GM21447 (cell line): Measurements from ENCODE around the gene APOBEC3C.
"Not testable (repeated sequence)": the region's sequence is repeated elsewhere in the genome, so short reads cannot be mapped to it uniquely, and the experiment has no call there.

Experiments used
- ATAC-seq: cut with Tn5 transposase; IDR thresholded peaks from one replicate; pipeline ENCODE4 v1.9.1; 2021; ENCODE audit not compliant: unreplicated experiment

APOBEC3C gene

DNA sequence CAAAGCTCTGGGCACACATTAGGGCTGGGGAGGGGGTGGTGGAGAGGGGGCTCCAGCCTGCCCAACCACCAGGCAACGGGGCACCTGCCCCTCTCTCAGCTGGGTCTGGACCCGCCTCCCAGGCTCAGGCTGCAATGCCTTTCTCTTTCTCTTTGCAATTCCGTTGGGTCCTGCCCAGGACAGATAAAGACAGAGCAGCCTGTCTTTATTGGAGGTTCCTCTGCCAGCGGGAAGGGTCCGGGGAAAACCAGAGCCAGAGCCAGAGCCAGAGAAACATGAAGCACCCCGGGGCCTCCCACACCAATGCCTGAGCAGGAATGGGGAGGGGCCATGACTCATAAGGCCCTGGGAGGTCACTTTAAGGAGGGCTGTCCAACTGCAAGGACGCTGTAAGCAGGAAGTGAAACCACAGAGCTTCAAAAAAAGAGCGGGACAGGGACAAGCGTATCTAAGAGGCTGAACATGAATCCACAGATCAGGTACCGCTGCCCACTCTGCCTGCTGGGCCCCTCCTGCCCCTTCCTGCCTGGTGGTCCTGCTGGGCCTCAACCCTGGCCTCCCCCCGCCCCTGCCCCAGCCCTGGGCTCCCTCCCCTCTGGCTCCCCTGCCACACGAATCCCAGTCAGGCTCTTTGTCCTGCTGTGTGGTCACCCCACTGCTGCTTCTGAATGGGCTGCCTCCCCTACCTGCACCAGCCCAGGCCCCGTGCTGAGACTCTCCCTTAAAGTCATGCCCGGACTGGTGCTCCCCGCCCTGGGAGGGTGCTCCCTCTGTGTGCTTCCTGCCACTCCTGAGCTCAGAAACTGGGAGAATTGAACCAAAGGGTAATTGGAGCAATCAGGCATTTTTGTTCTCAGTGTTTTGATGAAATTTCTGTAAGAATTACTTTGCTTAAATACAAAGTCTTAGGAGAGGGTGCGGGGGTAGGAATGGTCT lies 31.8 kb upstream of the APOBEC3C start, which contains the start of gene APOBEC3B:
Gene APOBEC3B (plus strand): TSS at position 356 of the 936 bp plus-strand sequence. CDS start 107 bp downstream, at position 463.
- no peak for ATAC-seq

DNA sequence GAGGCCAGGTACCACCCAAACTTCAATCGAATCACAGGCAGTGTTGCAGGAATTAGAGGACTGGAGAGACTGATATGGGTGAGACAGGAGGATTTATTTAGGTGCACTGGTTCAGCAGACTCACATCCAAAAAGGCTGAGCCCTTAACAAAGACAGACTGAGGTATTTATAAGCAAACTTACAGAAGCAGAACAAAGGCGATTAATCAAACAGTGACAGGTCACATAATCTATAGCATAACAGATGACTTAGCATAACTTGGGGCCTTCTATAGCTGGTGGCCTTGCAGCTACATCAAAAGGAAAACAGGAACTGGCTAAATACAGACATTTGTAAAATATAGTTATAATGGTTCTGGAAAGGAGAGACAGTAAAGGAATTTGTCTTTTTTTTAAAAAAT lies 29.8 kb upstream of the APOBEC3C start:
- ATAC-seq, result no peak

DNA sequence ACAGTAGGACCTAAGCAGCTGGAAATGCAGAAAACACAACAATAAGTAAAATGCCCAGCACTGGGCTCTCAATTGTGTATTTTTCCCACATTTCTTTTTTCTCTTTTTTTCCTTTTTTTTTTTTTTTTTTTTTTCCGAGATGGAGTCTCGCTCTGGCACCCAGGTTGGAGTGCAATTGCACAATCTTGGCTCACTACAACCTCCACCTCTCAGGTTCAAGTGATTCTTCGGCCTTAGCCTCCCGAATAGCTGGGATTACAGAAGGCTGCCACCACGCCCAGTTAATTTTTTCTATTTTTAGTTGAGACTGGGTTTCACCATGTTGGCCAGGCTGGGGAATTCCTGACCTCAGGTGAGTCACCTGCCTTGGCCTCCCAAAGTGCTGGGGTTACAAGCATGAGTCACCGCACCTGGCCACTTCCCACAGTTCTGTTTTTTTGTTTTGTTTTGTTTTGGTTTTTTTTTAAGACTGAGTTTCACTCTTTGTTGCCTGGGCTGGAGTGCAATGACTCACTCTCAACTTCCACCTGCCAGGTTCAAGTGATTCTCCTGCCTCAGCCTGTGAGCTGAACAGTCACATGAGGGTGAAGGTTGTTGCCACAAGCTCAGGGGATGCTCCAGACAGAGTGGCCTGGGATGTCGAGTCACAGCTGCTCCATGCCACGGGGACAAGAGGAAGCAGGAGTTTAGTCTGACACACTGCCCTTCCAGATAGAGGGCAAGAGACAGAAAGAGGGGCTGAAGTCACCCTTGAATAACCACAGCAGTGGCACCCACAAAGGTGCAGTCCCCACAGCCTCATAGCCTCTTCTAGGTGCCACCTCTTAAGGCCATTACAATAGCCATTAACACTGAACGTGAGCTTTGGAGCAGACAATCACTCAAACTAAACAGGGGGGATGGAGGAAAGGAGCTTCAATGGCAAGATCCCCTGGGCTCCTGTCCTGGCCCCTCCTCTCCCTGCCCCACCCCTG lies 29.0 kb upstream of the APOBEC3C start:
- peak; percentile 73 for ATAC-seq

DNA sequence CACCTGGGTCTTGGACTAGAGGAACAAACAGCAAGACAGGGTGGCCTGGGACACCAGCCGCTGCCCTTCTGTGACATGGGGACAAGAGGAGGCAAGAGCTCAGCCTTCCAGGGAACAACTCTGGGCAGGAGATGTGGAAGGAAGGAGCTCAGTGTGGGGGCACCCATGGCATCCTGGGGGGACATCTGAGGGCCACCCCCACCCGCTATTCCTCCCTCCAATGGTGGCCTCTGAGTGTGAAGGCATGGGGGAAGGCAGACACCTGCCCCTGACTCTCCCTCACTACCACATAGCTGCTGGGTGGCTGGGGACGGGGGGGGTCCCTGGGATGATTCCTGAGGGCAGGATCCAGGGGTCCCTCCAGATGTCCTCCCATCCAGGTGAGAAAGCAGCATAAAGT lies 27.4 kb upstream of the APOBEC3C start:
- no peak for ATAC-seq

DNA sequence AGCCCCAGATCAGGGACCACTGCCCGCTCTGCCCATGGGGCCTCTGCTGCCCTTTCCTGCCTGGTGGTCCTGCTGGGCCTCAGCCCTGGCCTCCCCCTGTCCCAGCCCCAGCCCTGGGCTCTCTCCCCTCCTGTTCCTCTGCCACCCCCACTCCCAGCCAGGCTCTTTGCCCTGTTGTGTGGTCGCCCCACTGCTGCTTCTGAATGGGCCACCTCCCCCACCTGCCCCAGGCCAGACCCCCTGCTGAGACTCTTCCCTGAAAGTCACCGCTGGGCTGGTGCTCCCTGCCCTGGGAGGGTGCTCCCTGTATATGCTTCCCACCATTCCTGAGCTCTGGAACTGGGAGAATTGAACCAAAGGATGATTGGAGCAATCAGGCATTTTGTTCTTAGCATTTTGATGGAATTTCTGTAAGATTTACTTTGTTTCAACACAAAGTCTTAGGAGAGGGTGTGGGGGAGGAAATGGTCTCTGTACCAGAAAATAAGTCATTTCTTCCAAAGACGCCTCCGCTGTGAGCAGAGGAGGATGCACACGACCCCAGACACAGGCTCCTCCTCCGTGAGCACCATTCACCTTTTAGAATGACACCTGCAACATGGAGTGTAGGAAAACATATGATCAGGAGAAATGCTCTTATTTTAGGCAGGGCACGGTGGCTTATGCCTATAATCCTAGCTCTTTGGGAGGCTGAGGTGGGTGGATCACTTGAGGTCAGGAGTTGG lies 26.7 kb upstream of the APOBEC3C start:
- no peak for ATAC-seq

DNA sequence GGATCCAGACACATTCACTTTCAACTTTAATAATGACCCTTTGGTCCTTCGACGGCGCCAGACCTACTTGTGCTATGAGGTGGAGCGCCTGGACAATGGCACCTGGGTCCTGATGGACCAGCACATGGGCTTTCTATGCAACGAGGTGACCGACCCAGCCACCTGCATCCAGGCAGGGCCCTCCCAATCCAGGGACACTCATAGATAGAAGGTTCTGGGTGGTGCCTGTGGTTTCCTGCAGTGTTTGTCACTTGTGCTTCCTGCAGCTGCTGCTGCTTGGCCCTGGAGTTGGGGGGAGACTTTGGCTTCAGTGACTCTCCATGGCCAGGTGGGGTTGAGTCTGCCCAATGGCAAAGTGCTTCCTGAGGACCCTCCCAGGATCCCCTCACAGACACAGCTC lies 24.6 kb upstream of the APOBEC3C start:
- ATAC-seq, result no peak

DNA sequence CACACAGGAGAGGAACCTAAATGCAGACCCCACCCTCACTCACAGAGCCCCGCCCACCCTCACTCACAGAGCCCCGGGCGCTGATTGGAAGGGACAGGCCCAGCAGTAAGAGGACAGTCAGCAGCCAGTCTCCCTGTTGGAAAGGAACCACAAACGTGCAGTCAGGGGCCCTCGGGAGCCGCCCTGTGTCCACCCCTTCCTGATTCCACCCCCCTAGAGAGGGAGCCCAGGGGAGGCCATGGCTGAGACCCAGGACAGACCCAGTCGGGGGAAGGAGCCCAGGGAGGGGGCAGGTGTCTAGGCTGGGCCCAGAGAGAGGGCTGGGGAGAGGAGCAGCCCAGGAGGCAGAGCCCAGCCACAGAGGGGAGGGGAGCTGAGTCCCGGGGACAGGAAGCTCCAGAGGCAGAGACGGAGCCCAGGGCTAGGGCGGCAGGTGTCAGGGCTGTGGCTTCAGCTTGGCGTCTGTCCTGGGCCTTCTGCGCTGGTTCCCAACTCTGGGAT lies 21.1 kb upstream of the APOBEC3C start:
- ATAC-seq, result not testable (repeated sequence)

DNA sequence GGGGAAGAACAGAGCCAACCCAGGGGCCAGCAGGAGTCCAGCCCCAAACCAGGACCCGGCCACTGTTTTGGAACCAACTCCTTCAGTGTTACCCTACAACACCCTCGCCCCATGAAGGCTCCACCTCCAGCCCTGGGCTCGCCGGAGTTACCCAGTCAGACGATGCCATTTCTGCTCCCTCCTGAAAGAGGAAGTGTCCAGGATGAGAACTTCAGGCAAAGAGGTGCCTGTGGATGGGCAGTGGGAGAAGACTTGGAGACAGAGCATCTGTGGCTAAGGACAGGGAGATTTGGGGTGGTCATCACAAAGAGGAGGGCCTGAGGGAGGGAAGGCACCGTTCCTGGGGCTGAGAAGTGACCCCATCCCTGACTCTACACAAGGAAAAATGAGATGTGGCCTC lies 18.0 kb upstream of the APOBEC3C start:
- ATAC-seq, result no peak

DNA sequence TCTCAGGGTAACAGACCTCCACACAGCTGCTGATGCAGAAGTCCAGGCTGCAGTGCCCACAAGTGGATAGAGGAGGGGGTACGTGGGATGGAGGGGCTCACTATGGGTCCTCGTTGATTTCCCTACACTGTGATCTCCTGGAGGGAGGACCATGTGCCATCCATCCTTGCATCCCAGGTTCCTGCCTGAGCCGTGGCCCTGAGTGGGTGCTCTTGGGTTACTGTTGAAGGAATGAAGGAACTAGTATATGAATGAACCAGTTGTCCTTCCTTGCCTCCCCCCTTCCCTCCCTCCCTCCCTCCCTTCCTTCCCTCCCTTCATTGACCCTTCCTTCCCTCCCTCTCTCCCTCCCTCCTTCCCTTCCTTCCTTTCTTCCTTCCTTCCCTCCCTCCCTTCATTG lies 16.5 kb upstream of the APOBEC3C start:
- ATAC-seq, result no peak

DNA sequence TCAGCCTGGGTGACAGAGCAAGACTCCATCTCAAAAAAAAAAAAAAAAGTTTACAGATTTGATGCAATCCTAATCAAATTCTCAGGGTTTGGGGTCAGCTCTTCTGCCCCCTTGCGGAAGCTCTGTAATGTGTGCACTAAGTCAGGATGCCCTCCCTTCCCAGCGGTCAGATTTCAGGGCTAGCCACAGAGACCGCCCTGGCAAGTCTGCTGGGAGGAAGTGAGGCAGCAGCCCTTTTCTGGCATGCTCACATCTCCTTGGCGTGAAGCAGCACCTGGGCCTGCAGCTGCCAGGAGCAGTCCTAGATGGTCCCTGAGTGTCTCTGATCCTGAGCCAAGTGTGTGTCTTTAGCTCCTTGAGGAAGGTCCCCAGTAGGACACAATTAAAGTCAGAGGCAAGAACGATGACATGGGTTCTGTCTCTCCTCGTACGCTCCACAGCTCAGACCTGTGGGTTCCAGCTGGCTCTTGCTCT lies 10.9 kb upstream of the APOBEC3C start:
- ATAC-seq, result peak; percentile 71

DNA sequence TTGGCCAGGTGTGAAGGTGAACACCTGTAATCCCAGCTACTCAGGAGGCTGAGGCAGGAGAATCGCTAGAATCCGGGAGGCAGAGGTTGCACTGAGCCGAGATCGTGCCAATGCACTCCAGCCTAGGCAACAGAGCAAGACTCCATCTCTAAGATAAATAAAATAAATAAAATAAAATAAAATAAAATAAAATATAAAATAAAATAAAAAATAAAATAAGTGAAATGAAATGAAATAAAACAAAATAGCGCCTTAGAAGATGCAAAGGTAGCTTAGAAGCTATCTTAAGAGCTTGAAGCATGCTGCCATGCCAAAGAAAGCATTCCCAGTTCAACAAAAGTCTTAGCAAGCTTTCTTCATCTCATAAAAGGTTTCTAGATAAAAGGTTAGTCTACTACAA lies 6.9 kb upstream of the APOBEC3C start:
- no peak for ATAC-seq

DNA sequence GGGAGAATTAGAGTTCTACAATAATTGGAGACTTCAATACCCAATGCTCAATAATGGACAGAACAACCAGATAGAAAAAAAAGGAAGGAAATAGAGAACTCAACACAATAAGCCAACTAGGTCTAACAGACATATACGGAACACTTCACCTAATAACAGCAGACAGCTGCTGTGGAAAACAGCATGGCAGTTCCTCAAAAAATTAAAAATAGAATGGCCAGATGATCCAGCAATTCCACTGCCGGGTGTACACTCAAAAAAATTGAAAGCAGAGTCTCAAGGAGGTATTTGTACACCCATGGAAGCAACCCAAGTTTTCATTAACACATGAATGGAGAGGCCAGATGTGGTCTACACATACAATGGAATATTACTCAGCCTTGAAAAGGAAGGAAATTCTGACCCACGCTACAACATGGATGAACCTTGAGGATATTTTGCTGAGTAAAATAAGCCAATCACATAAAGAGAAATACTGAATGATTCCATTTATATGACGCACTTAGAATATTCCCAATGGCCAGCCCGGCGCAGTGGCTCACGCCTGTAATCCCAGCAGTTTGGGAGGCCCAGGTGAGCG lies 5.7 kb upstream of the APOBEC3C start:
- not testable (repeated sequence) for ATAC-seq

DNA sequence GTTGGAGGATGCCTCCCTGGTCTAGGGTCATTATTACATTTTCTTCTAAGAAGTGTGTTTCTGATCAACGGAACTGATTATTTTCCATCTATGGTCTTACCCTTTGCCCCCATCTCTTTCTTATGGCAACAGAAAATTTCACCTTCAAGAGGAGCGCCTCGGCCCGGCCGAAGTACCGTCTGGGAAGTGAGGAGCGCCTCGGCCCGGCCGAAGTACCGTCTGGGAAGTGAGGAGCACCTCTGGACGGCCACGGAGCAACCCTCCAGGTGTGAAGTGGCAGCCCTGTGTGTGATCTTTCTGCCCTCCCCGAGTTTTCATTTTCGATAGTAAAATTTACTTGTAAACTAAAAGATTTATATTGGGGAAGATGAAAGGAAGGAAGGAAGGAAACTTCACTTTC lies 3.1 kb upstream of the APOBEC3C start:
- ATAC-seq, result no peak

DNA sequence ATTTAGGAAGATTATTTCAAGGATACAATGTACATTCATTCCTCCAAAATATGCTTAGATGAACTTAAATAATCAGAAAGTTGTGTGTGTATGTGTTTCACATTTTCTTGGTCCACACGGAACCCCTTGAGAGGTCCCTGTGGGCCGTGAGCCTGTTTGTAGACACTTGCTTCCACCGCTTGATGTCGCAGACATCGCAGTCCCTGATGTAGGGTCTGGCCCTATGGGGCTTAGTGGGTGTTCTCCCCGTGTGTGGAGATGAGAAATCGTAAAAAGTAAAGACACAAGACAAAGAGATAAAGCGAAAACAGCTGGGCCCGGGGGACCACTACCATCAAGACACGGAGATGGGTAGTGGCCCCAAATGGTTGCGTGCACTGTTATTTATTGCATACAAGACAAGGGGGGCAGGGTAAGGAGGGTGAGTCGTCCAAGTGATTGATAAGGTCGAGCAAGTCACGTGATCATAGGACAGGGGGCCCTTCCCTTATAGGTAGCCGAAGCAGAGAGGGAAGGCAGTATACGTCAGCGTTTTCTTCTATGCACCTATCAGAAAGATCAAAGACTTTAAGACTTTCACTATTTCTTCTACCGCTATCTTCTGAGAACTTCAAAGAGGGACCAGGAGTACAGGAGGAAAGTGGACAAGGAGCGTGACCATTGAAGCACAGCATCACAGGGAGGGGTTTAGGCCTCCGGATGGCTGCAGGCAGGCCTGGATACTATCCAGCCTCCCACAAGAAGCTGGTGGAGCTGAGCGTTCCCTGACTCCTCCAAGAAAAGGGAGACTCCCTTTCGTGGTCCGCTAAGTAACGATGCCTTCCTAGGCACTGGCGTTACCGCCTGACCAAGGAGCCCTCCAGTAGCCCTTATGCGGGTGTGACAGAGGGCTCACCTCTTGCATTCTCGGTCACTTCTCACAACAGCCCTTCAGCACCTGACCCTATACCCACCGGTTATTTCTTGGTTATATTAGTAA lies 1.2 kb upstream of the APOBEC3C start:
- ATAC-seq, result no peak

DNA sequence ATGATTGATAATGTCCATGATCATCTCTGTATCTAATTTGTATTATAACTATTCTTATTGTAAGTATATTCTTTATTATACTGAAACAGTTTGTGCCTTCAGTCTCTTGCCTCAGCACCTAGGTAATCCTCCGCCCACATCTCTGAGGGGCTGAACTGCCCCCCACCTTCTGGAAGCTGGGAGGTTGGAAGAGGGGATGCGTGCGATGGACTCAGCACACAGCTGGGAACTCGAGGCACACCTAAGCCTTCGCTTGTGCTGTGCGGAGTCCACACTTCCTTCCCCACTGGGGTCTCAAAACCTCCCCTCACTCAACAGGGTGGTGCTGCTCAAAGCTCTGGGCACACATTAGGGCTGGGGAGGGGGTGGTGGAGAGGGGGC lies 506 bp upstream of the APOBEC3C start:
- not testable (repeated sequence) for ATAC-seq

DNA sequence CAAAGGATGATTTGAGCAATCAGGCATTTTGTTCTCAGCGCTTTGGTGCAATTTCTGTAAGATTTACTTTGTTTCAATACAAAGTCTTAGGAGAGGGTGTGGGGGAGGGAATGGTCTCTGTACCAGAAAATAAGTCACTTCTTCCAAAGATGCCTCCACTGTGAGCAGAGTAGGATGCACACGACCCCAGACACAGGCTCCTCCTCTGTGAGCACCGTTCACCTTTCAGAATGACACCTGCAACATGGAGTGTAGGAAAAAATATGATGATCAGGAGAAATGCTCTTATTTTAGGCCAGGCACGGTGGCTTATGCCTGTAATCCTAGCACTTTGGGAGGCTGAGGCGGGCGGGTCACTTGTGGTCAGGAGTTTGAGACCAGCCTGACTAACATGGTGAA lies 665 bp downstream of the APOBEC3C start:
- ATAC-seq, result not testable (repeated sequence)

DNA sequence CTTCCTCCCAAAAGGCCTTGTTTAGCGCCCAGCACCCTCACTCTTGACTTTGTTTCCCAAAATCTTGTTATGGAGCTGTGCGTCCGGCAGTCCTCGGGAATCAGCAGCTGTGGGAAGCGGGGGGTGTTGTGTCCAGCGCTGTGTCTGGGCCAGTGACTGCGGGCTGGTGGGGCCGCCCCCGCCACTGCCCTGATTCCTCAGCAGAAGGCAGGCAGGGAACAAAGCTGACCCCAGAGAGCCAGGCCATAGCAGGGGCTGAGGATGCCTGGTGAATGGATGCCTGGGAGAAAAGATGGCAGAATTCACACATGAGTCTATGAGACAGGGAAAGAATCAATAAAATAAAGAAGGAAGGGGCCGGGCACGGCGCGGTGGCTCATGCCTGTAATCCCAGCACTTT lies 2.5 kb downstream of the APOBEC3C start:
- no peak for ATAC-seq

DNA sequence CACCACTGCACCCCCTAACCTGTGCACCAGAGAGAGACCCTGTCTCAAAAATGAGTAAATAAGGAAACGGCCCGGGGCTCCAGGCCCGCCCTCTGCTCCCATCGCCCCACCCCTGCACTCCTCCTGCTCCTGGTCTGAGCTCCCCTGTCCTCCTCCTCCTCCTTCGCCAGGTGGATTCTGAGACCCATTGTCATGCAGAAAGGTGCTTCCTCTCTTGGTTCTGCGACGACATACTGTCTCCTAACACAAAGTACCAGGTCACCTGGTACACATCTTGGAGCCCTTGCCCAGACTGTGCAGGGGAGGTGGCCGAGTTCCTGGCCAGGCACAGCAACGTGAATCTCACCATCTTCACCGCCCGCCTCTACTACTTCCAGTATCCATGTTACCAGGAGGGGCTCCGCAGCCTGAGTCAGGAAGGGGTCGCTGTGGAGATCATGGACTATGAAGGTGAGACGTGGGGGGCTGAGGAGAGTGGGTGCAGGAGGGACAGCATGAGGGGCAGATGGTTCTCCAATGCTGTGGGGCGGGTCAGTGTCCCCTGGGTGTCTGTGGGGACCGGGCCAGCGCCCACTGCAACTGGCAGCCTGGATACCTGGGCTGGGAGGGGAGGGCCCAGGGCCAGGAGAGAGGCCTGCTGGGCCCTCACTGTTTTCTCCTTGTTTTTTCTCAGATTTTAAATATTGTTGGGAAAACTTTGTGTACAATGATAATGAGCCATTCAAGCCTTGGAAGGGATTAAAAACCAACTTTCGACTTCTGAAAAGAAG lies 3.7 kb downstream of the APOBEC3C start:
- ATAC-seq, result no peak
